Neutrophil (primary cell): ENCODE measurements around the gene GJD3.
"Not testable (repeated sequence)": the region's sequence is repeated elsewhere in the genome, so short reads cannot be mapped to it uniquely, and the experiment has no call there.

ENCODE experiments used
- H3K27ac ChIP-seq: fragments of 200-600 bp; sonication (generic); 2 replicates; pipeline ENCODE4 v1.5.1; 2016; ENCODE audit warnings: mild to moderate bottlenecking, moderate library complexity
- H3K27me3 ChIP-seq: fragments of 200-600 bp; sonication (generic); 2 replicates; pipeline ENCODE4 v1.6.0; 2016; ENCODE audit warnings: mild to moderate bottlenecking
- H3K36me3 ChIP-seq: fragments of 200-600 bp; sonication (generic); 2 replicates; pipeline ENCODE4 v1.5.1; 2017
- H3K4me1 ChIP-seq, 2 experiments: fragments of 200-600 bp in 1 of 2; sonication (generic) in 1 of 2; 1 replicate in 1 of 2; 2 replicates in 1 of 2; pipeline versions ENCODE4 v1.5.1 to v1.6.1; 2013 to 2016; ENCODE audit warnings: low read depth in 1 of 2, low read length in 1 of 2, mild to moderate bottlenecking in 1 of 2, moderate library complexity in 1 of 2; ENCODE audit not compliant: control insufficient read depth in 1 of 2, insufficient read depth in 1 of 2
- H3K4me3 ChIP-seq, 2 experiments: fragments of 200-600 bp in 1 of 2; sonication (generic) in 1 of 2; 1 replicate in 1 of 2; 2 replicates in 1 of 2; pipeline ENCODE4 v1.5.1; 2013 to 2016; ENCODE audit warnings: low read depth in 1 of 2, low read length in 1 of 2, mild to moderate bottlenecking in 1 of 2, moderate library complexity in 1 of 2
- H3K9me3 ChIP-seq: fragments of 200-600 bp; sonication (generic); 2 replicates; pipeline ENCODE4 v1.5.1; 2016
- CTCF ChIP-seq: fragments of 200-600 bp; sonication (generic); IDR thresholded peaks from 2 replicates; pipeline ENCODE4 v1.5.1; 2016; ENCODE audit warnings: antibody characterized with exemption

Gene GJD3

GRCh38 chr17:40378966-40379365 lies 14.4 kb upstream of the GJD3 start:
- no peak overlapping the region for H3K27ac ChIP-seq
- no peak for TF ChIP-seq CTCF
- H3K4me3 ChIP-seq: no peak overlapping the region
- H3K36me3 ChIP-seq: peaks cover 3% of the 10 kb centered on the region
- H3K9me3 ChIP-seq: no peaks in the 10 kb centered on the region
- no peaks in the 10 kb centered on the region for H3K4me1 ChIP-seq
- peaks cover 27% of the 10 kb centered on the region for H3K27me3 ChIP-seq

- Histone ChIP-seq H3K4me3 (no peak overlapping the region), H3K27me3 (peaks cover 28% of the 10 kb centered on the region), H3K27ac (no peak overlapping the region), H3K9me3 (no peaks in the 10 kb centered on the region), H3K4me1 (no peaks in the 10 kb centered on the region), H3K36me3 (no peaks in the 10 kb centered on the region)
- no peak for TF ChIP-seq CTCF
These were observed 13.3 kb upstream of the GJD3 start for GRCh38 chr17:40377832-40378231.

GRCh38 chr17:40376541-40376940 lies 12.0 kb upstream of the GJD3 start:
- not testable (repeated sequence) for H3K36me3 ChIP-seq, H3K27ac ChIP-seq, H3K4me1 ChIP-seq, H3K4me3 ChIP-seq, H3K9me3 ChIP-seq
- H3K27me3 ChIP-seq: peaks cover 28% of the 10 kb centered on the region

GRCh38 chr17:40375786-40376185 lies 11.2 kb upstream of the GJD3 start:
- not testable (repeated sequence) for H3K36me3 ChIP-seq, H3K4me3 ChIP-seq, H3K4me1 ChIP-seq, H3K27ac ChIP-seq, H3K9me3 ChIP-seq
- H3K27me3 ChIP-seq: peaks cover 28% of the 10 kb centered on the region

GRCh38 chr17:40374821-40375498 lies 10.4 kb upstream of the GJD3 start:
- H3K27me3 ChIP-seq: peaks cover 28% of the 10 kb centered on the region
- no peak overlapping the region for H3K27ac ChIP-seq
- TF ChIP-seq CTCF: no peak
- H3K4me1 ChIP-seq: no peaks in the 10 kb centered on the region
- no peaks in the 10 kb centered on the region for H3K36me3 ChIP-seq
- H3K4me3 ChIP-seq: no peak overlapping the region
- H3K9me3 ChIP-seq: no peaks in the 10 kb centered on the region

- TF ChIP-seq CTCF: no peak
- no peaks in the 10 kb centered on the region for H3K4me1 ChIP-seq
- no peaks in the 10 kb centered on the region for H3K9me3 ChIP-seq
- no peak overlapping the region for H3K27ac ChIP-seq
- no peaks in the 10 kb centered on the region for H3K36me3 ChIP-seq
- no peak overlapping the region for H3K4me3 ChIP-seq
- H3K27me3 ChIP-seq: peaks cover 28% of the 10 kb centered on the region
These were observed 9.5 kb upstream of the GJD3 start for GRCh38 chr17:40373999-40374398.
